B cell (primary cell): ENCODE data around the gene SNRK. TPM values are rescaled to one million over a fixed set of nuclear protein-coding genes. Genes with fewer than 3 reads are reported as not detected.

ENCODE experiments used
- ATAC-seq: fragments of 200-7000 bp; cut with Tn5 transposase; one replicate; pipeline ENCODE4 v1.10.0; 2021; ENCODE audit warnings: low read depth, mild to moderate bottlenecking, moderate number of reproducible peaks, moderate library complexity
- CTCF ChIA-PET: fragments of 350-600 bp; sonication (Branson Sonifier 250); formaldehyde crosslinking; loops from one replicate; lab custom pipeline; 2021; ENCODE audit warnings: antibody characterized with exemption, inconsistent platforms; lab: Charles Lee
- POLR2A ChIA-PET: fragments of 350-600 bp; sonication (Branson Sonifier 250); formaldehyde crosslinking; loops from one replicate; lab custom pipeline; 2021; ENCODE audit warnings: antibody characterized with exemption; lab: Charles Lee
- DNase-seq: peaks from one replicate; pipeline ENCODE4 v3.0.0; 2013
- H2AFZ ChIP-seq: 2 replicates; pipeline ENCODE4 v1.6.1; 2012; ENCODE audit warnings: mild to moderate bottlenecking, low read depth, low read length; ENCODE audit not compliant: insufficient read depth, poor library complexity, severe bottlenecking
- H3K27ac ChIP-seq, 2 donors: 1 replicate in 1 of 2; 2 replicates in 1 of 2; pipeline ENCODE4 v1.5.1; 2012 to 2013; ENCODE audit warnings: low read length in 2 of 2, mild to moderate bottlenecking in 2 of 2, moderate library complexity in 1 of 2
- H3K27me3 ChIP-seq, 4 experiments: fragments of 200-600 bp in 1 of 4; sonication (generic) in 1 of 4; replicated peaks in 1 of 4; 1 replicate in 2 of 4; 2 replicates in 2 of 4; pipeline versions ENCODE4 v1.6.1 to v1.7.0; 2013 to 2016; ENCODE audit warnings: low read length in 3 of 4, mild to moderate bottlenecking in 2 of 4, mixed read lengths in 1 of 4, moderate library complexity in 1 of 4; ENCODE audit not compliant: insufficient read depth in 4 of 4, control insufficient read depth in 3 of 4; ENCODE audit errors: control extremely low read depth in 1 of 4
- H3K36me3 ChIP-seq, 2 experiments: replicated peaks in 1 of 2; 1 replicate in 1 of 2; 2 replicates in 1 of 2; pipeline versions ENCODE4 v1.6.1 to v1.7.1; 2013; ENCODE audit warnings: low read length in 1 of 2; ENCODE audit not compliant: insufficient read depth in 2 of 2, control insufficient read depth in 1 of 2; ENCODE audit errors: control extremely low read depth in 1 of 2, extremely low read depth in 1 of 2
- H3K4me1 ChIP-seq, 2 donors: fragments of 200-600 bp in 1 of 2; sonication (generic) in 1 of 2; 1 replicate in 1 of 2; 2 replicates in 1 of 2; pipeline versions ENCODE4 v1.5.1 to v1.6.1; 2013 to 2017; ENCODE audit warnings: low read length in 2 of 2; ENCODE audit not compliant: control insufficient read depth in 2 of 2, insufficient read depth in 2 of 2
- H3K4me2 ChIP-seq: replicated peaks from 2 replicates; pipeline ENCODE3; 2012; ENCODE audit warnings: mild to moderate bottlenecking, low read depth, low read length; ENCODE audit not compliant: poor library complexity, severe bottlenecking
- H3K4me3 ChIP-seq, 5 experiments: fragments of 200-600 bp in 1 of 5; sonication (generic) in 1 of 5; 1 replicate in 3 of 5; 2 replicates in 2 of 5; pipeline versions ENCODE4 v1.5.1 to v1.7.0; 2011 to 2016; ENCODE audit warnings: low read length in 4 of 5, mild to moderate bottlenecking in 4 of 5, low read depth in 2 of 5, control low read depth in 1 of 5, moderate library complexity in 1 of 5; ENCODE audit not compliant: insufficient read depth in 1 of 5; ENCODE audit errors: control extremely low read depth in 1 of 5, extremely low read depth in 1 of 5
- H3K79me2 ChIP-seq: fragments of 200-600 bp; sonication (generic); one replicate; pipeline ENCODE4 v1.6.0; 2016; ENCODE audit warnings: low read length; ENCODE audit not compliant: control insufficient read depth, insufficient read depth
- H3K9ac ChIP-seq: fragments of 200-600 bp; sonication (generic); 2 replicates; pipeline ENCODE4 v1.6.1; 2017; ENCODE audit warnings: mild to moderate bottlenecking, low read length, moderate library complexity
- H3K9me3 ChIP-seq, 3 donors: one replicate each; pipeline versions ENCODE4 v1.6.1 to v1.7.1; 2013; ENCODE audit warnings: low read length in 2 of 3; ENCODE audit not compliant: control insufficient read depth in 2 of 3, insufficient read depth in 1 of 3; ENCODE audit errors: control extremely low read depth in 1 of 3
- H4K20me1 ChIP-seq: 2 replicates; pipeline ENCODE4 v1.6.0; 2012; ENCODE audit warnings: mild to moderate bottlenecking, low read length; ENCODE audit not compliant: insufficient read depth, control insufficient read depth, poor library complexity, severe bottlenecking
- H3K27ac Mint-ChIP-seq: one replicate; pipeline ENCODE4 v1.8.0; 2021; ENCODE audit warnings: mixed read lengths
- H3K27me3 Mint-ChIP-seq: one replicate; pipeline ENCODE4 v1.8.0; 2021; ENCODE audit warnings: mixed read lengths
- H3K4me1 Mint-ChIP-seq: one replicate; pipeline ENCODE4 v1.8.0; 2021; ENCODE audit warnings: mixed read lengths
- H3K4me3 Mint-ChIP-seq: one replicate; pipeline ENCODE4 v1.8.0; 2021; ENCODE audit warnings: mixed read lengths
- H3K9me3 Mint-ChIP-seq: one replicate; pipeline ENCODE4 v1.8.0; 2022; ENCODE audit warnings: mixed read lengths; ENCODE audit not compliant: insufficient read depth
- CTCF ChIP-seq: fragments of 200-600 bp; IDR thresholded peaks from one replicate; pipeline ENCODE4 v1.8.0; 2022; ENCODE audit warnings: antibody characterized with exemption, mild to moderate bottlenecking
- EZH2 ChIP-seq: IDR thresholded peaks from 2 replicates; pipeline ENCODE4 v1.6.1; 2012; ENCODE audit warnings: borderline replicate concordance, low read depth, mild to moderate bottlenecking, moderate library complexity, low read length; ENCODE audit not compliant: insufficient read depth, poor library complexity, severe bottlenecking
- WGBS: methylation state at CpG from one replicate; pipeline ENCODE4 v1.1.5; 2013; ENCODE audit warnings: missing lambda C conversion rate; ENCODE audit not compliant: insufficient coverage; 5-methylcytosine and 5-hydroxymethylcytosine counted together
- intact Hi-C: fragments of 100-400 bp; cut with micrococcal nuclease; formaldehyde crosslinking; loops from one replicate; pipeline ENCODE4 v1.10.0; 2022
- polyA plus RNA-seq: library from polyadenylated mRNA; depleted of rRNA; stranded (reverse); fragments of >200 nt; gene quantifications from 2 replicates; pipeline ENCODE4 v1.2.3, GENCODE V29; 2012
- total RNA-seq, 2 donors: library from RNA; stranded (reverse); fragments of 120-200 nt in 1 of 2; gene quantifications; 1 replicate in 1 of 2; 2 replicates in 1 of 2; pipeline versions ENCODE4 v1.2.3 to v1.2.4, GENCODE V29; 2013 to 2022

Gene SNRK
- total and polyA plus RNA-seq, 2 donors (not counting 1 experiment from before 2014, with no cell fraction given), result 17.8 to 46.7 TPM

GRCh38 chr3:43390255-43390588 lies 103.9 kb downstream of the SNRK start:
- no peak overlapping the region for H3K27ac ChIP-seq
- Mint-ChIP-seq H3K9me3 (no peaks in the 10 kb centered on the region), H3K4me3 (no peak overlapping the region), H3K4me1 (peaks cover 19% of the 10 kb centered on the region), H3K27me3 (no peaks in the 10 kb centered on the region), H3K27ac (no peak overlapping the region)
- intact Hi-C loops, result no loop called here
- no peaks in the 10 kb centered on the region for H3K27me3 ChIP-seq
- H2AFZ ChIP-seq, result peak overlapping the region; percentile 35
- no peak overlapping the region for H3K4me3 ChIP-seq
- no peak overlapping the region for H3K9ac ChIP-seq
- ChIA-PET POLR2A (interaction anchor here (0.5 kb wide), 1 partner anchor 68 kb away, joined by 4 read pairs; no protein-coding TSS in a partner anchor), CTCF (interaction anchor here (0.9 to 2.0 kb wide), 2 partner anchors 10 to 229 kb away, joined by 3 to 9 read pairs; no protein-coding TSS in a partner anchor)
- 100% methylated on average over 1 of the region's 1 CpG for WGBS
- H3K79me2 ChIP-seq, result no peaks in the 10 kb centered on the region
- H3K4me2 ChIP-seq, result no peak overlapping the region
- no peaks in the 10 kb centered on the region for H3K9me3 ChIP-seq
- H4K20me1 ChIP-seq, result no peaks in the 10 kb centered on the region
- ATAC-seq (no peak), DNase-seq (no peak)
- no peaks in the 10 kb centered on the region for H3K36me3 ChIP-seq
- TF ChIP-seq CTCF, result no peak
- no peak for TF ChIP-seq EZH2
- peaks cover 12% of the 10 kb centered on the region in 2 donors for H3K4me1 ChIP-seq

GRCh38 chr3:43391621-43392020 lies 105.3 kb downstream of the SNRK start:
- DNase-seq (no peak), ATAC-seq (no peak)
- ChIA-PET POLR2A (no interaction called here), CTCF (no interaction called here)
- Histone ChIP-seq H4K20me1 (no peaks in the 10 kb centered on the region), H3K9ac (no peak overlapping the region), H2AFZ (no peak overlapping the region), H3K27ac (no peak overlapping the region), H3K9me3 (no peaks in the 10 kb centered on the region), H3K4me1 (peaks cover 12% of the 10 kb centered on the region in 2 donors), H3K27me3 (no peaks in the 10 kb centered on the region), H3K79me2 (no peaks in the 10 kb centered on the region), H3K36me3 (no peaks in the 10 kb centered on the region), H3K4me2 (no peak overlapping the region), H3K4me3 (no peak overlapping the region)
- H3K4me1 Mint-ChIP-seq, result peaks cover 19% of the 10 kb centered on the region
- no peaks in the 10 kb centered on the region for H3K9me3 Mint-ChIP-seq
- 90% methylated on average over 1 of the region's 1 CpG for WGBS
- no peak overlapping the region for H3K27ac Mint-ChIP-seq
- intact Hi-C loops, result no loop called here
- H3K4me3 Mint-ChIP-seq, result no peak overlapping the region
- no peak for TF ChIP-seq CTCF
- TF ChIP-seq EZH2, result no peak
- H3K27me3 Mint-ChIP-seq, result no peaks in the 10 kb centered on the region
